GM12878 (cell line): ENCODE measurements around the gene APOLD1. TPM values are rescaled to one million over a fixed set of nuclear protein-coding genes. Genes with fewer than 3 reads are reported as not detected.

Source experiments
- CEBPB ChIP-seq, 2 experiments: fragments of 150-350 bp in 1 of 2; IDR thresholded peaks; 2 replicates each; pipeline ENCODE4 v1.6.1; 2012 to 2014; ENCODE audit warnings: low read depth in 2 of 2, low read length in 2 of 2, borderline replicate concordance in 1 of 2, inconsistent platforms in 1 of 2
- KDM1A ChIP-seq: fragments of 200-600 bp; sonication (generic); IDR thresholded peaks from 2 replicates; pipeline ENCODE4 v1.6.1; 2016; ENCODE audit warnings: borderline replicate concordance
- MEF2A ChIP-seq: IDR thresholded peaks from 2 replicates; pipeline ENCODE4 v1.6.1; 2011; ENCODE audit warnings: low read depth, mild to moderate bottlenecking, low read length, moderate library complexity; ENCODE audit not compliant: insufficient read depth
- MXI1 ChIP-seq: fragments of 150-350 bp; IDR thresholded peaks from 2 replicates; pipeline ENCODE4 v1.6.1; 2011; ENCODE audit warnings: low read depth, mild to moderate bottlenecking, inconsistent platforms, low read length, improper control_type of control experiment
- MYC ChIP-seq: IDR thresholded peaks from 2 replicates; pipeline ENCODE4 v1.6.1; 2011; ENCODE audit warnings: mild to moderate bottlenecking, low read length, moderate library complexity, inconsistent platforms; ENCODE audit not compliant: insufficient read depth, insufficient replicate concordance, insufficient read length, severe bottlenecking
- RELA ChIP-seq: fragments of 450-650 bp; IDR thresholded peaks from 2 replicates; pipeline ENCODE4 v1.8.0; 2014; ENCODE audit warnings: borderline replicate concordance; ENCODE audit not compliant: partially characterized antibody
- RUNX3 ChIP-seq: IDR thresholded peaks from 2 replicates; pipeline ENCODE4 v1.6.1; 2012; ENCODE audit warnings: low read length, inconsistent platforms
- SREBF1 ChIP-seq: IDR thresholded peaks from 2 replicates; pipeline ENCODE4 v1.6.1; 2012; ENCODE audit warnings: mild to moderate bottlenecking, low read length
- SRF ChIP-seq, 2 experiments: IDR thresholded peaks; 2 replicates each; pipeline ENCODE4 v1.6.1; 2011; ENCODE audit warnings: low read depth in 2 of 2, low read length in 2 of 2, mild to moderate bottlenecking in 1 of 2, moderate library complexity in 1 of 2
- TBL1XR1 ChIP-seq: IDR thresholded peaks from 2 replicates; pipeline ENCODE4 v1.6.1; 2012; ENCODE audit warnings: low read depth, low read length, improper control_type of control experiment
- YBX1 ChIP-seq: fragments of 450-650 bp; IDR thresholded peaks from 2 replicates; pipeline ENCODE4 v1.6.1; 2016; ENCODE audit warnings: antibody characterized with exemption
- polyA plus RNA-seq, 11 experiments: library from polyadenylated mRNA; depleted of rRNA in 4 of 11; unstranded in 6 of 11; stranded (reverse) in 5 of 11; fragments of >200 nt; fragmentation: Nextera tagmentation in 4 of 11; fragmentation: Illumina TruSeq in 1 of 11; extraction: Ambion mirVana in 4 of 11; extraction: Trizol in 1 of 11; gene quantifications; 1 replicate in 1 of 11; 2 replicates in 10 of 11; pipeline versions ENCODE4 v1.2.1 to v1.2.3, GENCODE V29; 2011 to 2016; ENCODE audit warnings: inconsistent platforms in 2 of 11, missing spikeins in 2 of 11, low read depth in 1 of 11
- total RNA-seq, 4 experiments: library from RNA; depleted of rRNA in 3 of 4; stranded (reverse); fragments of >200 nt in 3 of 4; fragmentation: Illumina TruSeq in 1 of 4; extraction: Trizol in 1 of 4; gene quantifications; 2 replicates each; pipeline versions ENCODE4 v1.2.1 to v1.2.3, GENCODE V29; 2013 to 2021
- TF ChIP-seq, protein P1 (sequence below): IDR thresholded peaks from 2 replicates; pipeline ENCODE4 v1.6.1; 2011; ENCODE audit warnings: borderline replicate concordance, low read depth, mild to moderate bottlenecking, moderate library complexity, low read length; ENCODE audit not compliant: insufficient read depth, poor library complexity, severe bottlenecking
- TF ChIP-seq, protein P2 (sequence below), 3 experiments: IDR thresholded peaks in 2 of 3; conservative IDR thresholded peaks in 1 of 3; 2 replicates each; pipeline ENCODE4 v1.5.1; 2011; ENCODE audit warnings: low read depth in 3 of 3, low read length in 3 of 3, mild to moderate bottlenecking in 3 of 3, control low read depth in 2 of 3, moderate library complexity in 2 of 3, inconsistent platforms in 1 of 3, mixed read lengths in 1 of 3; ENCODE audit not compliant: control insufficient read depth in 2 of 3, insufficient read depth in 1 of 3; ENCODE audit errors: extremely low read depth in 1 of 3
- TF ChIP-seq, protein P3 (sequence below): fragments of 450-650 bp; formaldehyde crosslinking; IDR thresholded peaks from 2 replicates; pipeline ENCODE4 v1.4.0; 2020; ENCODE audit warnings: mild to moderate bottlenecking, moderate library complexity
- TF ChIP-seq, protein P4 (sequence below): fragments of 450-650 bp; IDR thresholded peaks from 2 replicates; pipeline ENCODE4 v1.6.1; 2017; ENCODE audit warnings: mild to moderate bottlenecking, moderate library complexity

APOLD1 gene
- total and polyA plus RNA-seq, 10 of the 15 experiments (the other 5 are each of a cell fraction or from before 2014, with no cell fraction given), result 1.1 to 8.9 (median 4.2) TPM

DNA sequence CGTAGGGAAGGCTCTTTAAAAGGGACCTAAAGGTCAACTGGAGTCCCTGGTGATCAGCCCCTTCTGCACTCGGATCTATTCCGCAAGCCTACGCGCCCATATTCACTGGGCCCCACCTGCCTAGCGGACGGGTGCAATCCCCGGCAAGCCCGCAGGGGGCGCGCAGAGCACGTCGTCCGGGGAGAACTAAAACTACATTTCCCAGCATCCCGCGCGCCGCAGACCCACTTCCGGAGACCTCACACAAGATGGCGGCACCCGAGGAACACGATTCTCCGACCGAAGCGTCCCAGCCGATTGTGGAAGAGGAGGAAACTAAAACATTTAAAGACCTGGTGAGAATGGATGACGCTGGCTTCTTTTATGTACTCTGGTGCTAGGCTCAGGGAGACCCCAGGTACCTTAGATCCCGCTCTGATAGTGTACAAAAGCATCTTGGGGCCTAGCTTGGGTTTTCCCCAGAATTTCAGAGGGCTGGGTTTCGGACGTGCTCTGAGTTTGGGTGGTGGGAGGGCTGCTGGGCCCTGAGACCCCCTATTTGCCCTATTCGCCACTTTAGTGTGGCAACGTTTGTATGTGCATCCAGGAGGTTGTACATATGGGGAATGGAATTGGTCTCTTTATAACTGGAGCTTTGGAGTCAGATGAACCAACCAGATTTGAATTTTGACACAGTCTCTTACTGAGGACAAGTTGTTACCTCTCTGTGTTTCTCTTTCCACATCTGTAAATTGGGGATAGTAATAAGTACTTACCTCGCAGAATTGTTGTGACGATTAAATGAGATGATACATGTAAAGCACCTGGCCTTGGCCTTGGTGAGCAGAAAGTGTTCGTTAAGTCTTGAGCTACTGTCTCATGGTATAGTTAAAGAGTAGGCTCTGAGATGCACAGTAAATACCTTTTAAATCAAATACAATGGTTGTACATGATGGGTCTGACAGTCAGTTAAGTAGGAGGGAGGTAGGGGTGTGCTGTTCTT, 28.0 kb downstream of the APOLD1 start, which contains the start of gene DDX47 (continued):
- TF ChIP-seq CEBPB (IDR thresholded peaks at IDR 0.05; ENCODE audit: borderline replicate concordance in 1 of 2, low read depth in 2 of 2, low read length in 2 of 2) (no peak), MYC (no peak), RUNX3 (peak; percentile 76), MEF2A (no peak), YBX1 (no peak), TBL1XR1 (0 out of 2 replicates have a peak, but pooled peaks have one; percentile 61), SREBF1 (peak; percentile 58), RELA (peak; percentile 86), SRF (IDR thresholded peaks at IDR 0.05; ENCODE audit: low read depth in 2 of 2, low read length in 2 of 2) (0 out of 4 replicates have a peak, but pooled peaks of 1 of the 2 experiments have one; percentile 43), KDM1A (no peak), MXI1 (peak; percentile 98)
- TF ChIP-seq, protein P1, sequence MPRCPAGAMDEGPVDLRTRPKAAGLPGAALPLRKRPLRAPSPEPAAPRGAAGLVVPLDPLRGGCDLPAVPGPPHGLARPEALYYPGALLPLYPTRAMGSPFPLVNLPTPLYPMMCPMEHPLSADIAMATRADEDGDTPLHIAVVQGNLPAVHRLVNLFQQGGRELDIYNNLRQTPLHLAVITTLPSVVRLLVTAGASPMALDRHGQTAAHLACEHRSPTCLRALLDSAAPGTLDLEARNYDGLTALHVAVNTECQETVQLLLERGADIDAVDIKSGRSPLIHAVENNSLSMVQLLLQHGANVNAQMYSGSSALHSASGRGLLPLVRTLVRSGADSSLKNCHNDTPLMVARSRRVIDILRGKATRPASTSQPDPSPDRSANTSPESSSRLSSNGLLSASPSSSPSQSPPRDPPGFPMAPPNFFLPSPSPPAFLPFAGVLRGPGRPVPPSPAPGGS, result peak; percentile 30
- TF ChIP-seq, protein P2, sequence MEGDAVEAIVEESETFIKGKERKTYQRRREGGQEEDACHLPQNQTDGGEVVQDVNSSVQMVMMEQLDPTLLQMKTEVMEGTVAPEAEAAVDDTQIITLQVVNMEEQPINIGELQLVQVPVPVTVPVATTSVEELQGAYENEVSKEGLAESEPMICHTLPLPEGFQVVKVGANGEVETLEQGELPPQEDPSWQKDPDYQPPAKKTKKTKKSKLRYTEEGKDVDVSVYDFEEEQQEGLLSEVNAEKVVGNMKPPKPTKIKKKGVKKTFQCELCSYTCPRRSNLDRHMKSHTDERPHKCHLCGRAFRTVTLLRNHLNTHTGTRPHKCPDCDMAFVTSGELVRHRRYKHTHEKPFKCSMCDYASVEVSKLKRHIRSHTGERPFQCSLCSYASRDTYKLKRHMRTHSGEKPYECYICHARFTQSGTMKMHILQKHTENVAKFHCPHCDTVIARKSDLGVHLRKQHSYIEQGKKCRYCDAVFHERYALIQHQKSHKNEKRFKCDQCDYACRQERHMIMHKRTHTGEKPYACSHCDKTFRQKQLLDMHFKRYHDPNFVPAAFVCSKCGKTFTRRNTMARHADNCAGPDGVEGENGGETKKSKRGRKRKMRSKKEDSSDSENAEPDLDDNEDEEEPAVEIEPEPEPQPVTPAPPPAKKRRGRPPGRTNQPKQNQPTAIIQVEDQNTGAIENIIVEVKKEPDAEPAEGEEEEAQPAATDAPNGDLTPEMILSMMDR (IDR thresholded peaks at IDR 0.05 in 2 of 3, conservative IDR thresholded peaks at IDR 0.05 in 1 of 3; ENCODE audit: control insufficient read depth in 2 of 3, extremely low read depth in 1 of 3, insufficient read depth in 1 of 3, low read depth in 3 of 3, low read length in 3 of 3), result peak; percentile 96 to 98 (median 98)
- TF ChIP-seq, protein P3, sequence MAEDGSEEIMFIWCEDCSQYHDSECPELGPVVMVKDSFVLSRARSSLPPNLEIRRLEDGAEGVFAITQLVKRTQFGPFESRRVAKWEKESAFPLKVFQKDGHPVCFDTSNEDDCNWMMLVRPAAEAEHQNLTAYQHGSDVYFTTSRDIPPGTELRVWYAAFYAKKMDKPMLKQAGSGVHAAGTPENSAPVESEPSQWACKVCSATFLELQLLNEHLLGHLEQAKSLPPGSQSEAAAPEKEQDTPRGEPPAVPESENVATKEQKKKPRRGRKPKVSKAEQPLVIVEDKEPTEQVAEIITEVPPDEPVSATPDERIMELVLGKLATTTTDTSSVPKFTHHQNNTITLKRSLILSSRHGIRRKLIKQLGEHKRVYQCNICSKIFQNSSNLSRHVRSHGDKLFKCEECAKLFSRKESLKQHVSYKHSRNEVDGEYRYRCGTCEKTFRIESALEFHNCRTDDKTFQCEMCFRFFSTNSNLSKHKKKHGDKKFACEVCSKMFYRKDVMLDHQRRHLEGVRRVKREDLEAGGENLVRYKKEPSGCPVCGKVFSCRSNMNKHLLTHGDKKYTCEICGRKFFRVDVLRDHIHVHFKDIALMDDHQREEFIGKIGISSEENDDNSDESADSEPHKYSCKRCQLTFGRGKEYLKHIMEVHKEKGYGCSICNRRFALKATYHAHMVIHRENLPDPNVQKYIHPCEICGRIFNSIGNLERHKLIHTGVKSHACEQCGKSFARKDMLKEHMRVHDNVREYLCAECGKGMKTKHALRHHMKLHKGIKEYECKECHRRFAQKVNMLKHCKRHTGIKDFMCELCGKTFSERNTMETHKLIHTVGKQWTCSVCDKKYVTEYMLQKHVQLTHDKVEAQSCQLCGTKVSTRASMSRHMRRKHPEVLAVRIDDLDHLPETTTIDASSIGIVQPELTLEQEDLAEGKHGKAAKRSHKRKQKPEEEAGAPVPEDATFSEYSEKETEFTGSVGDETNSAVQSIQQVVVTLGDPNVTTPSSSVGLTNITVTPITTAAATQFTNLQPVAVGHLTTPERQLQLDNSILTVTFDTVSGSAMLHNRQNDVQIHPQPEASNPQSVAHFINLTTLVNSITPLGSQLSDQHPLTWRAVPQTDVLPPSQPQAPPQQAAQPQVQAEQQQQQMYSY (CRISPR knock-in tag), result no peak
- TF ChIP-seq, protein P4, sequence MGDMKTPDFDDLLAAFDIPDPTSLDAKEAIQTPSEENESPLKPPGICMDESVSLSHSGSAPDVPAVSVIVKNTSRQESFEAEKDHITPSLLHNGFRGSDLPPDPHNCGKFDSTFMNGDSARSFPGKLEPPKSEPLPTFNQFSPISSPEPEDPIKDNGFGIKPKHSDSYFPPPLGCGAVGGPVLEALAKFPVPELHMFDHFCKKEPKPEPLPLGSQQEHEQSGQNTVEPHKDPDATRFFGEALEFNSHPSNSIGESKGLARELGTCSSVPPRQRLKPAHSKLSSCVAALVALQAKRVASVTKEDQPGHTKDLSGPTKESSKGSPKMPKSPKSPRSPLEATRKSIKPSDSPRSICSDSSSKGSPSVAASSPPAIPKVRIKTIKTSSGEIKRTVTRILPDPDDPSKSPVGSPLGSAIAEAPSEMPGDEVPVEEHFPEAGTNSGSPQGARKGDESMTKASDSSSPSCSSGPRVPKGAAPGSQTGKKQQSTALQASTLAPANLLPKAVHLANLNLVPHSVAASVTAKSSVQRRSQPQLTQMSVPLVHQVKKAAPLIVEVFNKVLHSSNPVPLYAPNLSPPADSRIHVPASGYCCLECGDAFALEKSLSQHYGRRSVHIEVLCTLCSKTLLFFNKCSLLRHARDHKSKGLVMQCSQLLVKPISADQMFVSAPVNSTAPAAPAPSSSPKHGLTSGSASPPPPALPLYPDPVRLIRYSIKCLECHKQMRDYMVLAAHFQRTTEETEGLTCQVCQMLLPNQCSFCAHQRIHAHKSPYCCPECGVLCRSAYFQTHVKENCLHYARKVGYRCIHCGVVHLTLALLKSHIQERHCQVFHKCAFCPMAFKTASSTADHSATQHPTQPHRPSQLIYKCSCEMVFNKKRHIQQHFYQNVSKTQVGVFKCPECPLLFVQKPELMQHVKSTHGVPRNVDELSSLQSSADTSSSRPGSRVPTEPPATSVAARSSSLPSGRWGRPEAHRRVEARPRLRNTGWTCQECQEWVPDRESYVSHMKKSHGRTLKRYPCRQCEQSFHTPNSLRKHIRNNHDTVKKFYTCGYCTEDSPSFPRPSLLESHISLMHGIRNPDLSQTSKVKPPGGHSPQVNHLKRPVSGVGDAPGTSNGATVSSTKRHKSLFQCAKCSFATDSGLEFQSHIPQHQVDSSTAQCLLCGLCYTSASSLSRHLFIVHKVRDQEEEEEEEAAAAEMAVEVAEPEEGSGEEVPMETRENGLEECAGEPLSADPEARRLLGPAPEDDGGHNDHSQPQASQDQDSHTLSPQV, result peak; percentile 86
